WTC11 (cell line): Measurements from ENCODE around the gene SRCIN1.

Experiments
- JUN ChIP-seq: sonication (generic); formaldehyde crosslinking; IDR thresholded peaks from 2 replicates; pipeline ENCODE4 v1.8.0; 2023; ENCODE audit warnings: mild to moderate bottlenecking, missing genetic modification reagents
- TEAD1 ChIP-seq: sonication (generic); formaldehyde crosslinking; IDR thresholded peaks from 2 replicates; pipeline ENCODE4 v1.8.0; 2022; ENCODE audit warnings: mild to moderate bottlenecking, missing genetic modification reagents
- TEAD4 ChIP-seq: sonication (generic); formaldehyde crosslinking; IDR thresholded peaks from 2 replicates; pipeline ENCODE4 v1.8.0; 2022; ENCODE audit warnings: mild to moderate bottlenecking, missing genetic modification reagents
- ZNF219 ChIP-seq: sonication (generic); formaldehyde crosslinking; IDR thresholded peaks from 2 replicates; pipeline ENCODE4 v1.8.0; 2023; ENCODE audit warnings: missing genetic modification reagents, mild to moderate bottlenecking, borderline replicate concordance
- ZNF232 ChIP-seq: sonication (generic); formaldehyde crosslinking; IDR thresholded peaks from 2 replicates; pipeline ENCODE4 v1.8.0; 2022; ENCODE audit warnings: mild to moderate bottlenecking, missing genetic modification reagents
- ZNF423 ChIP-seq: fragments of 250-450 bp; sonication (Bioruptor Pico); IDR thresholded peaks from 2 replicates; pipeline ENCODE4 v2.1.2; 2022; ENCODE audit warnings: mild to moderate bottlenecking, moderate library complexity
- TF ChIP-seq, protein P1 (sequence below): sonication (generic); formaldehyde crosslinking; IDR thresholded peaks from 2 replicates; pipeline ENCODE4 v1.8.1; 2022; ENCODE audit warnings: missing genetic modification reagents, borderline replicate concordance
- TF ChIP-seq, protein P2 (sequence below): fragments of 200-600 bp; IDR thresholded peaks from 2 replicates; pipeline ENCODE4 v1.8.0; 2022; ENCODE audit warnings: antibody characterized with exemption
- TF ChIP-seq, protein P3 (sequence below): sonication (generic); formaldehyde crosslinking; IDR thresholded peaks from 2 replicates; pipeline ENCODE4 v1.8.1; 2023; ENCODE audit warnings: mild to moderate bottlenecking, missing genetic modification reagents, moderate library complexity
- TF ChIP-seq, protein P4 (sequence below): sonication (generic); formaldehyde crosslinking; IDR thresholded peaks from 2 replicates; pipeline ENCODE4 v1.8.1; 2023; ENCODE audit warnings: mild to moderate bottlenecking, moderate library complexity, missing genetic modification reagents
- TF ChIP-seq, protein P5 (sequence below): sonication (generic); formaldehyde crosslinking; IDR thresholded peaks from 2 replicates; pipeline ENCODE4 v1.8.0; 2023; ENCODE audit warnings: missing genetic modification reagents, mild to moderate bottlenecking, borderline replicate concordance
- TF ChIP-seq, protein P6 (sequence below): sonication (generic); formaldehyde crosslinking; IDR thresholded peaks from 2 replicates; pipeline ENCODE4 v1.8.1; 2022; ENCODE audit warnings: low read depth, missing genetic modification reagents, borderline replicate concordance
- TF ChIP-seq, protein P7 (sequence below): sonication (generic); formaldehyde crosslinking; IDR thresholded peaks from 2 replicates; pipeline ENCODE4 v1.8.0; 2022; ENCODE audit warnings: mild to moderate bottlenecking, missing genetic modification reagents

DNA sequence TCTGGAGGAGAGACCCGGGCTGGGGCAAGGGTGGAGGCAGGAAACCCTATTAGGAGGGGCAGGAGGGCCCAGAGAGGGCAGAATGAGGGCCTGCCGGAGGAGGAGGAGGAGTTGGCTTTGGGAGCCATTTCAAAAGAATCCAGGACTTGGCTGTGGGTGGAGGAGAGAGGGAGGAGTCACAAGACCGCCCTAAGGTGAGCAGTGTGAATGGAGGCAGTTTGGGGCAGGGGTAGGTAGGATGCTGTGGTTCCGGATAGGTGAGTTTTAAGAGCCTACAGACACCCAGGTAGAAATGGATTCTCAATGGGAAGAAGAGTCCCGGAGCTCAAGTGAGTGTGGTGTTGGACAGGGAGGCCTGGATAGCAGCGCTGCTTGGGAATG lies 97.2 kb downstream of the SRCIN1 start:
- TF ChIP-seq, protein P1, sequence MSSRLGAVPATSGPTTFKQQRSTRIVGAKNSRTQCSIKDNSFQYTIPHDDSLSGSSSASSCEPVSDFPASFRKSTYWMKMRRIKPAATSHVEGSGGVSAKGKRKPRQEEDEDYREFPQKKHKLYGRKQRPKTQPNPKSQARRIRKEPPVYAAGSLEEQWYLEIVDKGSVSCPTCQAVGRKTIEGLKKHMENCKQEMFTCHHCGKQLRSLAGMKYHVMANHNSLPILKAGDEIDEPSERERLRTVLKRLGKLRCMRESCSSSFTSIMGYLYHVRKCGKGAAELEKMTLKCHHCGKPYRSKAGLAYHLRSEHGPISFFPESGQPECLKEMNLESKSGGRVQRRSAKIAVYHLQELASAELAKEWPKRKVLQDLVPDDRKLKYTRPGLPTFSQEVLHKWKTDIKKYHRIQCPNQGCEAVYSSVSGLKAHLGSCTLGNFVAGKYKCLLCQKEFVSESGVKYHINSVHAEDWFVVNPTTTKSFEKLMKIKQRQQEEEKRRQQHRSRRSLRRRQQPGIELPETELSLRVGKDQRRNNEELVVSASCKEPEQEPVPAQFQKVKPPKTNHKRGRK (CRISPR knock-in tag) = no peak
- TF ChIP-seq, protein P2, sequence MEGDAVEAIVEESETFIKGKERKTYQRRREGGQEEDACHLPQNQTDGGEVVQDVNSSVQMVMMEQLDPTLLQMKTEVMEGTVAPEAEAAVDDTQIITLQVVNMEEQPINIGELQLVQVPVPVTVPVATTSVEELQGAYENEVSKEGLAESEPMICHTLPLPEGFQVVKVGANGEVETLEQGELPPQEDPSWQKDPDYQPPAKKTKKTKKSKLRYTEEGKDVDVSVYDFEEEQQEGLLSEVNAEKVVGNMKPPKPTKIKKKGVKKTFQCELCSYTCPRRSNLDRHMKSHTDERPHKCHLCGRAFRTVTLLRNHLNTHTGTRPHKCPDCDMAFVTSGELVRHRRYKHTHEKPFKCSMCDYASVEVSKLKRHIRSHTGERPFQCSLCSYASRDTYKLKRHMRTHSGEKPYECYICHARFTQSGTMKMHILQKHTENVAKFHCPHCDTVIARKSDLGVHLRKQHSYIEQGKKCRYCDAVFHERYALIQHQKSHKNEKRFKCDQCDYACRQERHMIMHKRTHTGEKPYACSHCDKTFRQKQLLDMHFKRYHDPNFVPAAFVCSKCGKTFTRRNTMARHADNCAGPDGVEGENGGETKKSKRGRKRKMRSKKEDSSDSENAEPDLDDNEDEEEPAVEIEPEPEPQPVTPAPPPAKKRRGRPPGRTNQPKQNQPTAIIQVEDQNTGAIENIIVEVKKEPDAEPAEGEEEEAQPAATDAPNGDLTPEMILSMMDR = no peak
- TF ChIP-seq ZNF219 (CRISPR knock-in tag) (no peak), TEAD4 (no peak), ZNF423 (CRISPR knock-in tag) (no peak), TEAD1 (CRISPR knock-in tag) (no peak), ZNF232 (no peak), JUN (CRISPR knock-in tag) (no peak)
- TF ChIP-seq, protein P3, sequence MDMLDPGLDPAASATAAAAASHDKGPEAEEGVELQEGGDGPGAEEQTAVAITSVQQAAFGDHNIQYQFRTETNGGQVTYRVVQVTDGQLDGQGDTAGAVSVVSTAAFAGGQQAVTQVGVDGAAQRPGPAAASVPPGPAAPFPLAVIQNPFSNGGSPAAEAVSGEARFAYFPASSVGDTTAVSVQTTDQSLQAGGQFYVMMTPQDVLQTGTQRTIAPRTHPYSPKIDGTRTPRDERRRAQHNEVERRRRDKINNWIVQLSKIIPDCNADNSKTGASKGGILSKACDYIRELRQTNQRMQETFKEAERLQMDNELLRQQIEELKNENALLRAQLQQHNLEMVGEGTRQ (CRISPR knock-in tag) = no peak
- TF ChIP-seq, protein P4, sequence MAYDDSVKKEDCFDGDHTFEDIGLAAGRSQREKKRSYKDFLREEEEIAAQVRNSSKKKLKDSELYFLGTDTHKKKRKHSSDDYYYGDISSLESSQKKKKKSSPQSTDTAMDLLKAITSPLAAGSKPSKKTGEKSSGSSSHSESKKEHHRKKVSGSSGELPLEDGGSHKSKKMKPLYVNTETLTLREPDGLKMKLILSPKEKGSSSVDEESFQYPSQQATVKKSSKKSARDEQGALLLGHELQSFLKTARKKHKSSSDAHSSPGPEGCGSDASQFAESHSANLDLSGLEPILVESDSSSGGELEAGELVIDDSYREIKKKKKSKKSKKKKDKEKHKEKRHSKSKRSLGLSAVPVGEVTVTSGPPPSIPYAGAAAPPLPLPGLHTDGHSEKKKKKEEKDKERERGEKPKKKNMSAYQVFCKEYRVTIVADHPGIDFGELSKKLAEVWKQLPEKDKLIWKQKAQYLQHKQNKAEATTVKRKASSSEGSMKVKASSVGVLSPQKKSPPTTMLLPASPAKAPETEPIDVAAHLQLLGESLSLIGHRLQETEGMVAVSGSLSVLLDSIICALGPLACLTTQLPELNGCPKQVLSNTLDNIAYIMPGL (CRISPR knock-in tag) = no peak
- TF ChIP-seq, protein P5, sequence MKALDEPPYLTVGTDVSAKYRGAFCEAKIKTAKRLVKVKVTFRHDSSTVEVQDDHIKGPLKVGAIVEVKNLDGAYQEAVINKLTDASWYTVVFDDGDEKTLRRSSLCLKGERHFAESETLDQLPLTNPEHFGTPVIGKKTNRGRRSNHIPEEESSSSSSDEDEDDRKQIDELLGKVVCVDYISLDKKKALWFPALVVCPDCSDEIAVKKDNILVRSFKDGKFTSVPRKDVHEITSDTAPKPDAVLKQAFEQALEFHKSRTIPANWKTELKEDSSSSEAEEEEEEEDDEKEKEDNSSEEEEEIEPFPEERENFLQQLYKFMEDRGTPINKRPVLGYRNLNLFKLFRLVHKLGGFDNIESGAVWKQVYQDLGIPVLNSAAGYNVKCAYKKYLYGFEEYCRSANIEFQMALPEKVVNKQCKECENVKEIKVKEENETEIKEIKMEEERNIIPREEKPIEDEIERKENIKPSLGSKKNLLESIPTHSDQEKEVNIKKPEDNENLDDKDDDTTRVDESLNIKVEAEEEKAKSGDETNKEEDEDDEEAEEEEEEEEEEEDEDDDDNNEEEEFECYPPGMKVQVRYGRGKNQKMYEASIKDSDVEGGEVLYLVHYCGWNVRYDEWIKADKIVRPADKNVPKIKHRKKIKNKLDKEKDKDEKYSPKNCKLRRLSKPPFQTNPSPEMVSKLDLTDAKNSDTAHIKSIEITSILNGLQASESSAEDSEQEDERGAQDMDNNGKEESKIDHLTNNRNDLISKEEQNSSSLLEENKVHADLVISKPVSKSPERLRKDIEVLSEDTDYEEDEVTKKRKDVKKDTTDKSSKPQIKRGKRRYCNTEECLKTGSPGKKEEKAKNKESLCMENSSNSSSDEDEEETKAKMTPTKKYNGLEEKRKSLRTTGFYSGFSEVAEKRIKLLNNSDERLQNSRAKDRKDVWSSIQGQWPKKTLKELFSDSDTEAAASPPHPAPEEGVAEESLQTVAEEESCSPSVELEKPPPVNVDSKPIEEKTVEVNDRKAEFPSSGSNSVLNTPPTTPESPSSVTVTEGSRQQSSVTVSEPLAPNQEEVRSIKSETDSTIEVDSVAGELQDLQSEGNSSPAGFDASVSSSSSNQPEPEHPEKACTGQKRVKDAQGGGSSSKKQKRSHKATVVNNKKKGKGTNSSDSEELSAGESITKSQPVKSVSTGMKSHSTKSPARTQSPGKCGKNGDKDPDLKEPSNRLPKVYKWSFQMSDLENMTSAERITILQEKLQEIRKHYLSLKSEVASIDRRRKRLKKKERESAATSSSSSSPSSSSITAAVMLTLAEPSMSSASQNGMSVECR (CRISPR knock-in tag) = no peak
- TF ChIP-seq, protein P6, sequence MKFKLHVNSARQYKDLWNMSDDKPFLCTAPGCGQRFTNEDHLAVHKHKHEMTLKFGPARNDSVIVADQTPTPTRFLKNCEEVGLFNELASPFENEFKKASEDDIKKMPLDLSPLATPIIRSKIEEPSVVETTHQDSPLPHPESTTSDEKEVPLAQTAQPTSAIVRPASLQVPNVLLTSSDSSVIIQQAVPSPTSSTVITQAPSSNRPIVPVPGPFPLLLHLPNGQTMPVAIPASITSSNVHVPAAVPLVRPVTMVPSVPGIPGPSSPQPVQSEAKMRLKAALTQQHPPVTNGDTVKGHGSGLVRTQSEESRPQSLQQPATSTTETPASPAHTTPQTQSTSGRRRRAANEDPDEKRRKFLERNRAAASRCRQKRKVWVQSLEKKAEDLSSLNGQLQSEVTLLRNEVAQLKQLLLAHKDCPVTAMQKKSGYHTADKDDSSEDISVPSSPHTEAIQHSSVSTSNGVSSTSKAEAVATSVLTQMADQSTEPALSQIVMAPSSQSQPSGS = no peak
- TF ChIP-seq, protein P7, sequence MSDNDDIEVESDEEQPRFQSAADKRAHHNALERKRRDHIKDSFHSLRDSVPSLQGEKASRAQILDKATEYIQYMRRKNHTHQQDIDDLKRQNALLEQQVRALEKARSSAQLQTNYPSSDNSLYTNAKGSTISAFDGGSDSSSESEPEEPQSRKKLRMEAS (CRISPR knock-in tag) = no peak
